Naive B cell (primary cell): ENCODE results near the gene NFAM1. TPM values are rescaled to one million over a fixed set of nuclear protein-coding genes. Genes with fewer than 3 reads are reported as not detected.

ENCODE experiments used
- ATAC-seq, 2 donors: fragments of 150-1000 bp; cut with Tn5 transposase; 2 replicates each; pipeline ENCODE4 v1.10.0; 2021; ENCODE audit warnings: low read depth in 2 of 2, mild to moderate bottlenecking in 2 of 2, moderate library complexity in 2 of 2
- DNase-seq: peaks from one replicate; pipeline ENCODE4 v3.0.0; 2022
- H3K27ac Mint-ChIP-seq, 6 donors: one replicate each; pipeline ENCODE4 v1.8.0; 2020 to 2022; ENCODE audit warnings: mild to moderate bottlenecking in 6 of 6, mixed read lengths in 6 of 6, moderate library complexity in 5 of 6, inconsistent platforms in 2 of 6
- H3K27me3 Mint-ChIP-seq, 3 donors: one replicate each; pipeline ENCODE4 v1.8.0; 2021 to 2022; ENCODE audit warnings: mixed read lengths in 3 of 3, mild to moderate bottlenecking in 1 of 3
- H3K36me3 Mint-ChIP-seq, 2 donors: one replicate each; pipeline ENCODE4 v1.8.0; 2020 to 2022; ENCODE audit warnings: mixed read lengths in 2 of 2, inconsistent platforms in 1 of 2, mild to moderate bottlenecking in 1 of 2
- H3K4me1 Mint-ChIP-seq, 3 donors: one replicate each; pipeline ENCODE4 v1.8.0; 2020 to 2022; ENCODE audit warnings: mixed read lengths in 3 of 3, inconsistent platforms in 1 of 3, mild to moderate bottlenecking in 1 of 3, moderate library complexity in 1 of 3
- H3K4me3 Mint-ChIP-seq, 8 donors: one replicate each; pipeline ENCODE4 v1.8.0; 2020 to 2022; ENCODE audit warnings: mild to moderate bottlenecking in 8 of 8, mixed read lengths in 8 of 8, moderate library complexity in 8 of 8, inconsistent platforms in 2 of 8
- H3K9me3 Mint-ChIP-seq, 7 donors: one replicate each; pipeline ENCODE4 v1.8.0; 2020 to 2022; ENCODE audit warnings: mixed read lengths in 7 of 7, mild to moderate bottlenecking in 5 of 7, inconsistent platforms in 2 of 7, moderate library complexity in 1 of 7
- polyA plus RNA-seq, 6 donors: library from polyadenylated mRNA; unstranded; fragments of 300-500 nt; fragmentation: Illumina TruSeq; gene quantifications; one replicate each; pipeline ENCODE4 v1.2.3, GENCODE V29; 2021; ENCODE audit warnings: low read depth in 6 of 6

The NFAM1 gene
- polyA plus RNA-seq, 6 donors from 2014 or later = 0.47 to 0.93 (median 0.62) TPM; not detected in 2

GRCh38 chr22:42336527-42337227 is 95.5 kb downstream of the NFAM1 start:
- no peak for DNase-seq
- H3K4me1 Mint-ChIP-seq = peaks cover 3 to 12% (median 7%) of the 10 kb centered on the region in 3 donors
- H3K27ac Mint-ChIP-seq = peak overlapping the region in 2 of 6 donors; percentile 57 to 74
- H3K27me3 Mint-ChIP-seq = peaks cover 34 to 87% (median 70%) of the 10 kb centered on the region in 3 donors
- peaks cover 0 to 8% of the 10 kb centered on the region in 2 donors for H3K36me3 Mint-ChIP-seq
- no peak for ATAC-seq
- H3K4me3 Mint-ChIP-seq = peak overlapping the region in 1 of 8 donors; percentile 31
- H3K9me3 Mint-ChIP-seq = peaks cover 0 to 3% (median 0%) of the 10 kb centered on the region in 7 donors

- Mint-ChIP-seq H3K4me1 (peaks cover 1 to 7% (median 4%) of the 10 kb centered on the region in 3 donors), H3K27me3 (peaks cover 34 to 87% (median 69%) of the 10 kb centered on the region in 3 donors), H3K27ac (no peak overlapping the region), H3K9me3 (peaks cover 0 to 3% (median 0%) of the 10 kb centered on the region in 7 donors), H3K36me3 (peaks cover 0 to 8% of the 10 kb centered on the region in 2 donors), H3K4me3 (no peak overlapping the region)
- DNase-seq (no peak), ATAC-seq (no peak)
Observed at GRCh38 chr22:42335839-42336378, 96.3 kb downstream of the NFAM1 start.

GRCh38 chr22:42334875-42335512 is 97.2 kb downstream of the NFAM1 start:
- ATAC-seq (no peak), DNase-seq (no peak)
- Mint-ChIP-seq H3K4me3 (no peak overlapping the region), H3K4me1 (peaks cover 1 to 5% (median 3%) of the 10 kb centered on the region in 3 donors), H3K27me3 (peaks cover 28 to 85% (median 61%) of the 10 kb centered on the region in 3 donors), H3K27ac (no peak overlapping the region), H3K36me3 (peaks cover 0 to 8% of the 10 kb centered on the region in 2 donors), H3K9me3 (peaks cover 0 to 3% (median 0%) of the 10 kb centered on the region in 7 donors)

DNA sequence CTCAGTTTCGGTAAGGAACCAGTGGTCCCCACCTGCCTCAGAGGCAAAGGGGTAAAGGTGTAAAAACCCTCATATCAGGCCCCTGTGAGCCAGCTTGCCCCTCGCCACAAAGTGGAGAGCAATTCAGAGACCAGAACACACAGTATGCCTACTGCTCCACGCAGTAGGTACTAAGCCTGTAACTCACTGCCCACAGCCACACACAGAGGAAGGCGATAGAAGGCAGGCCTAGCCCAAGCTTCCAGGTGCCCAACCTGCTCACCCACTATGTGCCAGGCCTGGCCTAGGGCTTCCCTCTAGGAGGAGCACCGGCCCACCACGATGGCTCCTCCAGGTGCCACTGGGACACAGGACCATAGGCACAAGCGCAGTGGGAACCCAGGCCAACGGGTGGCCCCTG is 98.7 kb downstream of the NFAM1 start:
- H3K27ac Mint-ChIP-seq = no peak overlapping the region
- H3K4me3 Mint-ChIP-seq = no peak overlapping the region
- peaks cover 0 to 8% of the 10 kb centered on the region in 2 donors for H3K36me3 Mint-ChIP-seq
- peaks cover 22 to 84% (median 64%) of the 10 kb centered on the region in 3 donors for H3K27me3 Mint-ChIP-seq
- no peak for ATAC-seq
- H3K9me3 Mint-ChIP-seq = peaks cover 0 to 3% (median 0%) of the 10 kb centered on the region in 7 donors
- no peak for DNase-seq
- H3K4me1 Mint-ChIP-seq = peaks cover 3 to 5% (median 5%) of the 10 kb centered on the region in 3 donors

- peaks cover 0 to 8% of the 10 kb centered on the region in 2 donors for H3K36me3 Mint-ChIP-seq
- H3K27ac Mint-ChIP-seq = peak overlapping the region in 1 of 6 donors; percentile 8
- H3K4me1 Mint-ChIP-seq = peaks cover 4 to 11% (median 7%) of the 10 kb centered on the region in 3 donors
- no peak for ATAC-seq
- peaks cover 0 to 3% (median 0%) of the 10 kb centered on the region in 7 donors for H3K9me3 Mint-ChIP-seq
- DNase-seq = no peak
- peaks cover 30 to 80% (median 64%) of the 10 kb centered on the region in 3 donors for H3K27me3 Mint-ChIP-seq
- H3K4me3 Mint-ChIP-seq = no peak overlapping the region
Observed at GRCh38 chr22:42332089-42332488, 100.1 kb downstream of the NFAM1 start.

GRCh38 chr22:42331014-42331413 is 101.2 kb downstream of the NFAM1 start:
- Mint-ChIP-seq H3K9me3 (no peaks in the 10 kb centered on the region), H3K4me3 (no peak overlapping the region), H3K4me1 (peaks cover 4 to 12% (median 11%) of the 10 kb centered on the region in 3 donors), H3K27ac (no peak overlapping the region), H3K27me3 (peaks cover 29 to 80% (median 54%) of the 10 kb centered on the region in 3 donors), H3K36me3 (no peaks in the 10 kb centered on the region)
- DNase-seq (no peak), ATAC-seq (peak in 1 of 2 donors; percentile 91)

Other genes with a start within 250 kb of the NFAM1 start
- gene TCF20, start 161.8 kb downstream of the NFAM1 start, polyA plus RNA-seq = 1 to 10 TPM in 5 of 6 donors, not detected in 1; 1.7 to 4.5 (median 2.3) TPM
- 10 to 100 TPM; 32.1 to 95.4 (median 71.6) TPM for gene RRP7A, start 87.4 kb upstream of the NFAM1 start, polyA plus RNA-seq
- 1 to 10 TPM in 5 of 6 donors, not detected in 1; 4.8 to 8.4 (median 5.6) TPM for gene SERHL2, start 121.6 kb upstream of the NFAM1 start, polyA plus RNA-seq
- 100 to 1,000 TPM in 1 of 6 donors, 10 to 100 TPM in 5; 61.2 to 106 (median 81.3) TPM for gene POLDIP3, start 182.5 kb upstream of the NFAM1 start, polyA plus RNA-seq
- gene ATP5MGL, start 208.2 kb upstream of the NFAM1 start, polyA plus RNA-seq = 1 to 10 TPM in 1 of 6 donors, under 1 TPM in 2, not detected in 3; 0.38 to 1.6 (median 0.77) TPM
- 100 to 1,000 TPM in 2 of 6 donors, 10 to 100 TPM in 4; 72.0 to 142 (median 83.8) TPM for gene CYB5R3, start 217.0 kb upstream of the NFAM1 start, polyA plus RNA-seq